GM21423 (cell line): Measurements from ENCODE around the gene TMEM38A.
"Not testable (repeated sequence)": the region's sequence is repeated elsewhere in the genome, so short reads cannot be mapped to it uniquely, and the experiment has no call there.

Experiments
- ATAC-seq: cut with Tn5 transposase; IDR thresholded peaks from one replicate; pipeline ENCODE4 v1.9.1; 2021; ENCODE audit warnings: mild to moderate bottlenecking, moderate library complexity; ENCODE audit not compliant: unreplicated experiment

Gene TMEM38A

DNA sequence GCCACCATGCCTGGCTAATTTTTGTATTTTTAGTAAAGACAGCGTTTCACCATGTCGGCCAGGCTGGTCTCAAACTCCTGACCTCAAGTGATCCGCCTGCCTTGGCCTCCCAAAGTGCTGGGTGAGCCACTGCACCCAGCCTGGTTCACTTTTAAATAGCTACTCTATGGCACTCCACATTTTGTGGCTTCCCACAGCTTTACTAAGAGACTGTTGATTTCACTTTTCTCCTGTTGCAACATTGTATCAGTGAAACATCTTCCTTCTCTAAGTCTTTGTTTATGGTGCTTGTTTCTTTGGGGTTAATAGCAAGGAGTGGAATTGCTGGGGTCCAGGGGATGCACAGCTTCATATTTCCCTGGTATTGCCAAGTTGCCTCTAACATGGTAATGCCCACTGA is 12.3 kb downstream of the TMEM38A start:
- ATAC-seq, result no peak

DNA sequence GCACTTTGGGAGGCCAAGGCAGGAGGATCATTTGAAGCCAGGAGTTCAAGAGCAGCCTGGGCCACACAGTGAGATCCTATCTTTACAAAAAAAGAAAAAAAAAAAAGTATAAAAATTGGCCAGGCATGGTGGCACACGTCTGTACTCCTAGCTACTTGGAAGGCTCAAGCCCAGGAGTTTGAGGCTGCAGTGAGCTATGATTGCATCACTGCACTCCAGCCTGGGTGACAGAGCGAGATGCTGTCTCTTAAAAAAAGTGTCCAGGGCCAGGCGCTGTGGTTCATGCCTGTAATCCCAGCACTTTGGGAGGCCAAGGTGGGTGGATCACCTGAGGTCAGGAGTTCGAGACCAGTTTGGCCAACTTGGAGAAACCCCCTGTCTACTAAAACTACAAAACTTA is 12.9 kb downstream of the TMEM38A start:
- not testable (repeated sequence) for ATAC-seq

DNA sequence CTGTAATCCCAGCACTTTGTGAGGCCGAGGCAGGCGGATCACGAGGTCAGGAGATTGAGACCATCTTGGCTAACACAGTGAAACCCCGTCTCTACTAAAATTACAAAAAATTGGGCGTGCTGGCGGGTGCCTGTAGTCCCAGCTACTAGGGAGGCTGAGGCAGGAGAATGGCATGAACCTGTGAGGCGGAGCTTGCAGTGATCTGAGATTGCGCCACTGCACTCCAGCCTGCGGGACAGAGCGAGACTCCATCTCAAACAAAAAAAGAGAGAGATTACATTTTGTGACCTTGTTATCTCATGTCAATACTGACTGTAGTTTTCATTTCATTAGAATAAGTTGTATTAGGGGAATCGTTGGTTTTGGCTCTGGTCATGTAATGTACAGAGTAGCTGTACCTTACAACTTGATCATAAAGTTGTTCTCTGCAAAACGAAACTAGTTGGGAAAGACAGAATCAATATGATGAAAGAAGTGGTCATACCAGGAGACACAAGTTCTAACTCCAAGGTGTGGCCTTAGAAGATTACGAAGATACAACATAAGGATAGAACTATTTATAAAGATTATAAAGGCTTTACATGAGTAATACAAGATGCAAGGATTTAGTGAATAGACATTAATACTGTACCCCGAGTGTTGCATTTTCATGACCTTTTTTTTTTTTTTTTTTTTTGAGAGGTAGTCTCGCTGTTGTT is 15.3 kb downstream of the TMEM38A start:
- ATAC-seq, result no peak

DNA sequence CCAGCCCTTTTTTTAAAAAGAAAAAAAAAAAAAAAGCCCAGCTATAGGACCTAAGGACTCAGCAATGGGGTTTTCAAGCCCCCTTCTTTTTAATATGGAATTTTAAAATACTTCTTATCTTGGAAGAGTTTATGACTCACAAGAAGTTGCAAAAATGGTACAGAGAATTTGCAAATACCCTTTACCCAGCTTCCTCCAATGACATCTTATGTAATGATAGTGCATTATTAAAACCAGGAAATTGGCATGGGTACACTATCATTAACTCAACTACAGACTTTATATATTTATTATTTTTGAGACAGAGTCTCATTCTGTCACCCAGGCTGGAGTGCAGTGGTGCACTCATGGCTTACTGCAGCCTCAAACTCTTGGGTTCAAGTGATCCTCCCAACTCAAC is 16.1 kb downstream of the TMEM38A start:
- ATAC-seq, result no peak

DNA sequence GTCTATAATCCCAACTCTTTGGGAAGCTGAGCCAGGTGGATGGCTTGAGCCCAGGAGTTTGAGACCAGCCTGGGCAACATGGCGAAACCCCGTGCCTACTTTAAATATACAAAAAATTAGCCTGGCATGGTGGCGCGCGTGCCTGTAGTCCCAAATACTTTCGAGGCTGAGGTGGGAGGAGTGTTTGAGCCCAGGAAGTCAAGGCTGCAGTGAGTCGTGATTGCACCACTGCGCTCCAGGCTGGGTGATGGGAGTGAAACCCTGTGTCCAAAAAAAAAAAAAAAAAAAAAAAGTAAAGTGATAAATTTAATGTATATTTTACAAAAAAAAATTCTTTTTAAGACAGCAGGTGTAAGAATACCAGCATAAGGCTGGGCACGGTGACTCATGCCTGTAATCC is 17.6 kb downstream of the TMEM38A start:
- ATAC-seq, result no peak

DNA sequence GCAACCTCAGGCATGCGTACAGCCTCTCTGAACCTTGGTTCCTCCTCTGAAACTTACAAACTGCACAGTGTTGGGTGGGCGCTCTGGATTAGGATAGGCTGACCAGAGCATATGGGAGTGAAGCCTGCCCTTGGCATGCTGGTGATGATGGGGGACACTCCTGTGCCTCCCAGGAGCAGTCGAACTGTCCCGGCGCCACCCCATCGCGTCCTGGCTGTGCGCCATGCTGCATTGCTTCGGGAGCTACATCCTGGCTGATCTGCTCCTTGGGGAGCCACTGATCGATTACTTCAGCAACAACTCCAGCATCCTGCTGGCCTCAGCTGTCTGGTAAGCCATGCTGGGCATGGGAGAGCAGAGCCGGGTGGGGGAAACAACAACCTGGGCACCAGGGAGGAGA is 18.9 kb downstream of the TMEM38A start:
- no peak for ATAC-seq

DNA sequence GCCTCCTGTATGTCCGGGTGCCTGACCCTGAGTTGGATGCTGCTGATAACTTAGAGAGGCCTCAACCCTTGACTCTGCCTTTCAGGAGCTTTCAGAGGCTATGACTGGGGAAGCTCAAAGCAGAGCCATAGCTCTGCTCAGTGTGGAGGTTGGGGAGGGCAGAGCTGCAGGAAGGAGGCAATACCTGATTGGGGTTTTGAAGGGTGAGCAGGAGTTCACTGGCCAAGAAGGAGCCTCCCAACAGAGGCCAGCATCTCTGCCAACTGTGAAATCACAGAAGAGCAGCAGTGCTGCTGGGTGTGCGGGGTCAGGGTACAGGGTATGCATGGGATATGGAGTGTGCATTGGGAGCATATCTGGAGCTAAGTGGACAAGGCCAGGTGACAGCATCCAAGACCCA is 21.6 kb downstream of the TMEM38A start:
- no peak for ATAC-seq

DNA sequence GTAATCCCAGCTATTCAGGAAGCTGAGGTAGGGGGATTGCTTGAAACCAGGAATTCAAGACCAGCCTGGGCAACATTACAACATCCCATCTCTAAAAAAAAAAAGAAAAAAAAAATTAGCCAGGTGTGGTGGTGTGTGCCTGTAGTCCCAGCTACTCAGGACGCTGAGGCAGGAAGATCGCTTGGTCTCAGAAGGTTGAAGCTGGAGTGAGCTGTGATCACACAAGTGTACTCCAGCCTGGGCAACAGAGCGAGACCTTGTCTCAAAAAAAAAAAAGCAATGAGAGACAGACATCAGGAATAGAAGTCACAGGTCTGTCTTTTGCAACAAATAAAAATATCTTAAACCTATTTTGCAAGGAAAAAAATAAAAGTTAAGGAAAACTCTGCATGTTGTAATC is 23.3 kb downstream of the TMEM38A start:
- no peak for ATAC-seq

DNA sequence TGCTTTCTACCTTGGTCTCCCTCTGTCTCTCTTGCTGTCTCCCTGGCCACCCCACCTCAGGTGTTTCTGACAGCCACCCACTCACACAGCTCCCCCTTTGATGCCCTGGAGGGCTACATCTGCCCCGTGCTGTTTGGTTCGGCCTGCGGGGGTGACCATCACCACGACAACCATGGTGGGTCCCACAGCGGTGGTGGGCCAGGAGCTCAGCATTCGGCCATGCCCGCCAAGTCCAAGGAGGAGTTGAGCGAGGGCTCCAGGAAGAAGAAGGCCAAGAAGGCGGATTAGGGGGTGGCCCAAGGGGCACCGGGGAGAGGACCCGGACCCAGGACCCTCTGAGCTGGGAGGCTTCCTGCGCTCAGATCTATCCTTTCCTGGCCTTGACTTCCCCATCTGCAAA is 27.1 kb downstream of the TMEM38A start:
- no peak for ATAC-seq

DNA sequence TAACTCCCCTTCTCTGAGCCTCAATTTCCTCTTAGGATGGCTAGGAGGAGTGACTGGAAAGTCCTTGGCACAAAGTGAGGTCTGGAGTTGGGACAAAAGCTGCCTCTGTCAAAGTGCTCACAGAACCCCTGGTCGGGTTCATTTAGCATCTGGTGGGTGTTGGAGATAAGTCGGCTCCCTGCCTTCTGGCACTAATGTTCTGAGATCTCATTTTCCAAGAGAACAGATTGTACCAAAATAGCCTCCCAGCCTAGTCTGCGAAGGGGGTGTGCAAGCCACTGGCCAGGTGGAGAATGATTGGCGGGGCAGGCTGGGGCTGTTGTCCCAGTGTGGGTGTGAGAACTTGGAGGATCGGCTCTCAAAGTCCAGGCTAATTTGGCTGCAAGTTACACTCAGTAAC is 38.0 kb downstream of the TMEM38A start:
- no peak for ATAC-seq

DNA sequence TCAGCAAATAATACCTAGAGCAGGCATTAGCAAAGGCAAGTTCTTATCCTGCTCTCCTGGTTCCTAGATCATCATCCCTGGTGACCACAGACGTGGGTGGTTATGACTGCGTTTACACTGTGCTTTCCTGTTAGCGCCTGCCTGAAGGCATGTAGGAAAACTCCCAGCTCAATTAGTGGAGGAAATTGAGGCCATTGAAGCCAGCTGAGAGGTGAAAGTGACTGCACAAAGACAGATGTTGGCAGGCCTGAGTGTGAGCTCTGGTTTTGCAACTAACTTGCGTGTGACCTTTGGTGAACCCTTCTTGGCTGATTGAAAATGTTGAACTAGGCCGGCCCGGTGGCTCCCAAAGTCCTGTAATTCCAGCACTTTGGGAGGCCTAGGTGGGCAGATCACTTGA is 41.2 kb downstream of the TMEM38A start:
- no peak for ATAC-seq

DNA sequence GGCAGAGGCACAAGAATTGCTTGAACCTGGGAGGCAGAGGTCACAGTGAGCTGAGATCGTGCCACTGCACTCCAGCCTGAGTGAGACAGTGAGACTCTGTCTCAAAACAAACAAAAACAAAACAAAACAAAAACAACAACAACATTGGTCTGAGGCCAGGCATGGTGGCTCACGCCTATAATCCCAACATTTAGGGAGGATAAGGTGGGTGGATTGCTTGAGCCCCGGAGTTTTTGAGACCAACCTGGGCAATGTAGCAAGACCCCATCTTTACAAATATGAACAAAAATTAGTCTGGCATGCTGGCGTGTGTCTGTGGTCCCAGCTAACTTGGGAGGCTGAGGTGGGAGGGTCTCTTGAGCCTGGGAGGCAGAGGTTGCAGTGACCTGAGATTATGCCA is 42.7 kb downstream of the TMEM38A start:
- no peak for ATAC-seq

DNA sequence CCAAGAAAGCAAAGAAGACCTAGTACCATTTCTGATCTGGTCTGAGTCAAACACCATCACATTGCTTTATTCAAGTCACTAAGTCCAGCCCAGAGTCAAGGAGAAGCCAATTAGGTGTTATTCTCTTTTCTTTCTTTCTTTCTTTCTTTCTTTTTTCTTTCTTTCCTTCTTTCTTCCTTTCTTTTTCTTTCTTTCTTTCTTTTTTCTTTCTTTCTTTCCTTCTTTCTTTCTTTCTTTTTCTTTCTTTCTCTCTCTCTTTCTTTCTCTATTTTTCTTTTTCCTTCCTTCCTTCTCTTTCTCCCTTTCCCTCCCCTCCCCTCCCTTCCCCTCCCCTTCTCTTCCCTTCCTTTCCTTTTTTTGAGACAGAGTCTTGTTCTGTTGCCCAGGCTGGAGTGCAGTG is 49.9 kb downstream of the TMEM38A start:
- ATAC-seq, result not testable (repeated sequence)

DNA sequence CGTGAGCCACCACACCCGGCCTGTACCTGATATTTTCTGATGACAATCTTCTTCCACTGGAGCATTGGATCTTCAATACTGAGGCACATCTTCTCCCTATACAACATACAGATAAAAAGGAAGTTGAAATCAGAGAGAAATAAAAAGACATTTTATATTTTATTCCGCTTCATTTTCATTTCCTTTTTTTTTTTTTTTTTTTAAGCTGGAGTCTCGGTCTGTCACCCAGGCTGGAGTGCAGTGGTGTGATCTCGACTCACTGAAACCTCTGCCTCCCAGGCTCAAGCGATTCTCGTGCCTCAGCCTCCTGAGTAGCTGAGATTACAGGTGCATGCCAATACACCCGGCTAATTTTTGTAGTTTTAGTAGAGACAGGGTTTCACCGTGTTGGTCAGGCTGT is 51.4 kb downstream of the TMEM38A start:
- ATAC-seq, result not testable (repeated sequence)

DNA sequence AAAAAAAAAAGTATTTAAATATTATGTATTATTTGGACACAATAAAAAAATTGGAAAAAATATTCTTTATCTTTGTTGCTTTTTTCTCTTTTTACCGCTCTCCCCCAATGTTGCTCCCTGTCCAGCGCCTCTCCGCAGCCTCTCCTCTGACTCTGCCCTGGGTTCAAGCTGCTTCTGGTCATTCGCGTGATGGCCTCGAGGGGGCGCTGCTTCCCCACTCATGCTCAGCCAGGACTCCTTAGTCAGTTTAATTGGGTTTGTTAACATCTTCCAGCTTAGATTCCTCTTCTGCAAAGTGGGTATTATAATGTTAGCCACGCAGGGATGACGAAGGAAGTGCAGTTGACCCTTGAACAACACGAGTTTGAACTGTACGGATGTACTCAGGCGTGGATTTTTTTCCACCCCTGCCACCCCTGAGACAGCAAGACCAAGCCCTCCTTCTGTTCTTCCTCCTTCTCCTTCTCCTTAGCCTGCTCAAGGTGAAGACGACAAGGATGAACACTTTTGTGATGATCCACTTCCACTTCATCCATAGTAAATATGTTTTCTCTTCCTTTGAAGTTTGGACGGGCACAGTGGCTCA is 53.9 kb downstream of the TMEM38A start:
- no peak for ATAC-seq

DNA sequence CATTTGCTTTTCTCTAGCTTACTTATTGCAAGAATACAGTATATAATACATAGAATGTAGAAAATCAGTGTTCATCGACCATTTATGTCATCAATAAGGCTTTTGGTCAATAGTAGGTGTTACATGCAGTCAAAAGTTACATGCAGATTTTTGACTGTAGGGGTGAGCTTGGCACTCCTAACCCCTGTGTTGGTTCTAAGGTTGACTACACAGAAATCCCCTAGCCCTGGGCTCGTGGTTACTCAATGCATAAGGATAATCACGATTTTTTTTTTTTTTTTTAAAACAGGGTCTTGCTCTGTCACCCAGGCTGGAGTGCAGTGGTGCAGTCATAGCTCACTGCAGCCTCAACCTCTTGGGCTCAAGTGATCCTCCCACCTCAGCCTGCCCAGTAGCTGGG is 54.7 kb downstream of the TMEM38A start:
- no peak for ATAC-seq

DNA sequence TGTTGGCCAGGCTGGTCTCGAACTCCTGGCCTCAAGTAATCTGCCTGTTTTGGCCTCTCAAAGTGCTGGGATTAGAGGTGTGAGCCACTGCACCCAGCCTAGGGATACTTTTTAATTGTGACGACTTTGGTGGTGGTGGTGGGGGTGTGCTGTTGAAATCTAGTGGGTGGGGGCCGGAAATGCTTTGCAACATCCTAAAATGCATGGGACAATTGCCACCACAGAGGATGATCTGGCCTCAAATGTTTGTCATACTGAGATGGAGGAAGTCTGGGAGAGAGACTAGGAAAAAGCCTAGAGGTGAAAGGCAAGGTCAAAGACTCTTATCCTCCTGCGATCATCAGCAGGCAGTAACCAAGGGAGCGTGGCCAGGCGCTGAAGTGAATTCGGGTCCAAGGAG is 60.1 kb downstream of the TMEM38A start:
- no peak for ATAC-seq

DNA sequence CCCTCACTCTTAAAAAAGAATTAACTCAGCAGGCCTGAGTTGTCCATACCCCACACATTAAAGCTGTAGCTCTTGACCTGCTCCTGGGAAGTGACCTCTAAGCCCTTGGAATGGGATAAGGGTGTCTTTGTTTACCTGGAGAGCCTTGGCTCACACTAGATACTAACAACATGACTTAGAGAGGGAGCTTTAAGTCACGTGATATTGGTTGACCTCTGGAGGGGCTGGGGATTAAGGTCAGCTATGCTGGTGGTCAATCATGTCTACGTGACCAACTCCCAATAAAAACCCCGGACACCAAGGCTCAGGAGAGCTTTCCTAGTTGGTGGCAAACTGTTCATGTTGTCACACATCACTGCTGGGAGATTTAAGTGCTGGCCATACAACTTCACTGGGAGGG is 61.7 kb downstream of the TMEM38A start:
- no peak for ATAC-seq

DNA sequence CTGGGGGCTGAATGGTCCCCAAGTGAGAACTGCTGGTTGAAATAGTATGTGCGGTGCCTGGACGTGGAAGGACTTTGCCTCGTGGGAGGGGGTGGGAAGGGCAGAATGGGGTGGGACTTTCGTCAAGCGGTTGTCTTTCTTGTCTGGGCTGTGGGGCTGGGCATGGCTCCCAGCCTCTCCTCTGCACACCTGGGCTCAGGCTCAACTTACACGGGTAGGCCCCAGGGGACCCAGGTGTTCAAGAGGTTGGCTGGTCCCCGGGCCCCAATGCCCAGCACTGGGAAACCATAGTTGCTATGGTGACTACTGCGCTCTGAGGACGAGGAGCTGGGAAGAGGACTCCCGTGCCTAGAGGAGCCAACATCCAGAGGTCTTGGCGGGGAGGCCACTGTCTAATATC is 66.0 kb downstream of the TMEM38A start:
- ATAC-seq, result no peak

DNA sequence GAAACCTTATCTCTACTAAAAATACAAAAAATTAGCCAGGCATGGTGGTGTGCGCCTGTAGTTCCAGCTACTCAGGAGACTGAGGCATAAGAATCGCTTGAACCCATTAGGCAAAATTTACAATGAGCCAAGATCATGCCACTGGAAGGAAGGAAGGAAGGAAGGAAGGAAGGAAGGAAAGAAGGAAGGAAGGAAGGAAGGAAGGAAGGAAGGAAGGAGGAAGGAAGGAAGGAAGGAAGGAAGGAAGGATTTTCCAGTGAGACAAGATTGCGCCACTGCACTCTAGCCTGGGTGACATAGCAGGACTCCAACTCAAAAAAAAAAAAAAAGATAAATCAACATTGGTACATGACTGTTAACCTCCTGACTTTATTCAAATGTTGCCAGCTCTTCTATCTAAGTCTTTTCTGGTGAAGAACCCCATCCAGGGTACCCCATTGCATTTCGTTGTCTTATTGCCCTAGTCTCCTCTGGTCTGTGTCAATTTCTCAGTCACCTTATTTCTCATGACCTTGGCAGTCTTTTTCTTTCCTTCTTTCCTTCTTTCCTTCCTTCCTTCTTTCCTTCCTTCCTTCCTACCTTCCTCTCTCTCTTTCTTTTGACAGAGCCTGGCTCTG is 74.8 kb downstream of the TMEM38A start:
- ATAC-seq, result not testable (repeated sequence)

DNA sequence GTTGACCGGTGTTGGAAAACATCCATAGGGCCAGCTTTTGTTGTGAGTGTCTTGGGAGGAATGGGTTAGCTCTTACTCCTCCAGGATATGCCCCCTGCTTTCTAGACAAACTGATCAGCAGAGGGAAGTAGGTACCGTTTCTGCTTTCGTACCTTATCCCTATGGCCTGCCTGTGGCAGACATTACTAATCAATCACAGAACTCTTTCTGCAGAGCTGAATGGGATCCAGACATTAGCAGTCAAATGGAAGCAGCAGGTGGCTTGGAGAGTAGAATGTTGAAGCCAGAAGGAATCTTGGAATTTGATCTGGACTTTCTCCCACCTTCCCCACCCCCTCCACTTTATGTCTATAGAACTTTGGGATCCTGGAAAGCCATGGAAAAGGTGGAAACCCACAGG is 75.8 kb downstream of the TMEM38A start:
- ATAC-seq, result no peak

DNA sequence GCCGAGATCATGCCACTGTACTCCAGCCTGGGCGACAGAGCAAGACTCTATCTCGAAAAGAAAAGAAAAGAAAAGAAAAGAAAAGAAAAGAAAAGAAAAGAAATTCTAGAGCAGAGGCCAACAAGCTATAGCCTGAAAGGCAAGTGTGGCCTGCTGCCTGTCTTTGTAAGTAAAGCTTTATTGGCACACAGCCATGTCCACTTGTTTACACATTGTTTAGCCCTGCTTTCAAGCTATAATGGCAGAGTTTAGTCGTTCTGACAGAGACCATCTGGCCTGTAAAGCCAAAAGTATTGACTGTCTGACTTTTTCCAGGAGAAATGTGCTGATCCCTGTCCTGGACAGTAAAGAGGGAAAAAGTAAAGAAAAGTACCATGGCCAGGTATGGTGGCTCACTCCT is 77.0 kb downstream of the TMEM38A start:
- no peak for ATAC-seq

DNA sequence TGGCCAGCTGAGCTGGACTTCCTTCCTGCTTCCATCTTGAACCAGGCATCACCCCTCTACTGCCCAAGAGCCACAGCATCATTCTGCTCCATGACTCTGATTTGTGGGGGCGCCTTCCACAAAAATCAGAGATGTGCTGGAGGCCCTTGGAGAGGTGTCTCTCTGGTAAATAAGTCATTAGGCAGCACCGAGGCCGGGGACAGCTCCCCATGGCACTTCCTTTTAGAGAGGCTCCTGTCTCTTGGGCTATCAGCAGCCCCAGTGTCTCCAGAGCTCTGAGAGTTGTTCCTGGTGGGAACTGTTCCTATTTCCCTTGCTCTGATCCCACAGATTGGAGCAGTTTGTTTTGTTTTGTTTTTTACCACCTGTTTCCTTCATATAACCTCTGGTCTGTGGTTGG is 78.6 kb downstream of the TMEM38A start:
- ATAC-seq, result no peak
